Right ventricle myocardium superior (tissue), 1 donor: ENCODE measurements around the gene ZSCAN25. TPM values are rescaled to one million over a fixed set of nuclear protein-coding genes. Genes with fewer than 3 reads are reported as not detected.

Experiments
- ATAC-seq: fragments of 200-7000 bp; cut with Tn5 transposase; one replicate; pipeline ENCODE4 v1.9.1; 2020; ENCODE audit warnings: mild to moderate bottlenecking; ENCODE audit not compliant: poor library complexity
- DNase-seq: peaks from one replicate; pipeline ENCODE4 v3.0.0-alpha.2; 2020
- intact Hi-C: fragments of 100-400 bp; cut with DNase I; formaldehyde crosslinking; loops from one replicate; pipeline ENCODE4 v1.11.2; 2022
- total RNA-seq: library from RNA; stranded (reverse); fragmentation: NEBNext Ultra II Directional; extraction: Animal tissue kit (Norgen Biotek cat#: 25700); gene quantifications from one replicate; pipeline ENCODE4 v1.2.1, GENCODE V29; 2021
- donor health status: DM: no; HTN: yes; CAD: no; lungs with severe emphysema.

The ZSCAN25 gene
- total RNA-seq, 1 donor from 2014 or later: 6.9 TPM

DNA sequence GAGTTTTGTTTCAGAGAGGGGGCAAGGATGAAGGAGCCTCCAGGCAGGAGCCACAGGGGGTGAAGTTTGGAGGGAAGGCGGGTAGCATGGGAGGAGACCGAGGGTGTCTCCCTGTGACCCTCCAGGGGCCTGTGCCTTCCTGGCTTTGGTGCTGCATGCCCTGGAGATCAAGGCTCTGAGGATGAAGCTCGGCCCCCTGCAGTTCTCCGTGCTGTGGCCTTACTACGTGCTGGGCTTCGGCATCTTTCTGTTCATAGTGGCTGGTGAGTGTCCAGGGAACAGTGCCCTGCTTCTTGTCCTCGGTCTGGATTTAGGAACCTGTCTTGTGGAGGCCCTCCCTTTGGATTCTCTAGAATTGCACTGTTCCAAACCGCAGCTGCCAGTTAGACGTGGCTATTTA is 9.2 kb upstream of the ZSCAN25 start:
- intact Hi-C loops: no loop called here
- ATAC-seq (no peak), DNase-seq (no peak)

- DNase-seq: no peak
- ATAC-seq: no peak
- intact Hi-C loops: no loop called here
Measured at GRCh38 chr7:99614495-99614894, 2.3 kb upstream of the ZSCAN25 start.

DNA sequence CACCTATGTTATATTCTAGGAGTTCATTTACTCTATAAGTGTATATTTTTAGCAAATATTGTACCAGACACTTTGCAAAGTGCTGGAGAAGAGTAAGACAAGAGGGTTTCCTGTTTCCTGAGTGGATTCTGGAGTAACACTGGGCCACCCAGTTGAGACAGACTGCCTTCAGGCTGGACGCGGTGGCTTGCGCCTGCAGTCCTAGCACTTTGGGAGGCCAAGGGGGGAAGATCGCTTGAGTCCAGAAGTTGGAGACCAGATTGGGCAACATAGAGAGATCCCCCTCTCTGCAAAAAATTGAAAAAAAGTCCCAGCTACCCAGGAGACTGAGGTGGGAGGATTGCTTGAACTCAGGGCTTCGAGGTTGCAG is 772 bp upstream of the ZSCAN25 start:
- DNase-seq (no peak), ATAC-seq (no peak)
- intact Hi-C loops: no loop called here

- no peak for DNase-seq
- intact Hi-C loops: no loop called here
- ATAC-seq: no peak
Measured at GRCh38 chr7:99617192-99617781, 541 bp downstream of the ZSCAN25 start.

GRCh38 chr7:99618726-99619125 is 2.0 kb downstream of the ZSCAN25 start:
- intact Hi-C loops: no loop called here
- ATAC-seq (no peak), DNase-seq (no peak)

DNA sequence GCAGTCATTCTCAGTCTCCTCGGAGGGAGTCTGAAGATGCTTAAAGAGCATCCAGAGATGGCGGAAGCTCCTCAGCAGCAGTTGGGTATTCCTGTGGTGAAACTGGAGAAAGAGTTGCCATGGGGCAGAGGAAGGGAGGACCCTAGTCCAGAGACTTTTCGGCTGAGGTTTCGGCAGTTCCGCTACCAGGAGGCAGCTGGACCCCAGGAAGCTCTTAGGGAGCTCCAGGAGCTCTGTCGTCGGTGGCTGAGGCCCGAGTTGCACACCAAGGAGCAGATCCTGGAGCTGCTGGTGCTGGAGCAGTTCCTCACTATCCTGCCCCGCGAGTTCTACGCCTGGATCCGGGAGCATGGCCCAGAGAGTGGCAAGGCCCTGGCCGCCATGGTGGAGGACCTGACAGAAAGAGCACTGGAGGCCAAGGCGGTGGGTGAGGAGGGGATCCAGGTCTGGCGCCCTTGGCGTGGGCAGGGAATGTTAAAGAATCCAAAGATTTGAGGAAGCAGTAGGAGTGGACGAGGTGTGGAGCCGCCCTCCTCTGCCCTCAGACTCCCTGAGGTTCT is 2.9 kb downstream of the ZSCAN25 start:
- no peak for ATAC-seq
- intact Hi-C loops: no loop called here
- no peak for DNase-seq

- ATAC-seq (no peak), DNase-seq (no peak)
- intact Hi-C loops: no loop called here
Measured at GRCh38 chr7:99621271-99621670, 4.5 kb downstream of the ZSCAN25 start.

GRCh38 chr7:99622596-99622995 is 5.8 kb downstream of the ZSCAN25 start:
- DNase-seq (no peak), ATAC-seq (no peak)
- intact Hi-C loops: no loop called here

DNA sequence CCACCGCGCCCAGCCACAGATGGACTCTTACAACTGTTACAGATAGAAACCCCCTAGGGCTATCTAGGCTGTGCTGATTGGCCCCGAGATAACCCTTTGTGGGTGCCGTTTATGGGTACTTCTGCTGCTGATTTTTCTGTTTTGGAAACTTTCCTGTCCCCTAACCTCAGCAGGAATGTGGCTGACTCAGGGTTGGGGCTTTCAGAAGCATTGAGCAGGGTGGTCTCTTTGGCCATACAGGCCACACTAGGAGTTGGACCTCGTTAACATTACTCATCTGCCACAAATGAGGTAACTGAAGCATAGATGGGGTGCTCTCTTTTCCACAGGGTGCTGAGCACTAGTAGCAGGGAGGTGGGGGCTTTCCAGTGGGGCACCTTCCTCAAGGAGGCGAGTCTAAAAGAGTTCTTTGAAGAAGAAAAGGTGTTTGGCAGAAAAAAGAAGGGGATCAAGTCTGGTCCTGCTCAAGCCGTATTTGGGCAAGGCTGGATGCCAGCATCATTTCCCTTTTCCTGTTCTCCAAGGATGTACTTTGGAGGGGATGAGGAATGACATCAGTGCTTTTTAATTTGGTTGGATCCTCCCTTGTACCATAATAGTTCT is 6.4 kb downstream of the ZSCAN25 start:
- ATAC-seq: no peak
- DNase-seq: no peak
- intact Hi-C loops: no loop called here

- intact Hi-C loops: no loop called here
- no peak for ATAC-seq
- no peak for DNase-seq
Measured at GRCh38 chr7:99623702-99624447, 7.1 kb downstream of the ZSCAN25 start.

- intact Hi-C loops: no loop called here
- no peak for DNase-seq
- no peak for ATAC-seq
Measured at GRCh38 chr7:99624484-99624883, 7.7 kb downstream of the ZSCAN25 start.

DNA sequence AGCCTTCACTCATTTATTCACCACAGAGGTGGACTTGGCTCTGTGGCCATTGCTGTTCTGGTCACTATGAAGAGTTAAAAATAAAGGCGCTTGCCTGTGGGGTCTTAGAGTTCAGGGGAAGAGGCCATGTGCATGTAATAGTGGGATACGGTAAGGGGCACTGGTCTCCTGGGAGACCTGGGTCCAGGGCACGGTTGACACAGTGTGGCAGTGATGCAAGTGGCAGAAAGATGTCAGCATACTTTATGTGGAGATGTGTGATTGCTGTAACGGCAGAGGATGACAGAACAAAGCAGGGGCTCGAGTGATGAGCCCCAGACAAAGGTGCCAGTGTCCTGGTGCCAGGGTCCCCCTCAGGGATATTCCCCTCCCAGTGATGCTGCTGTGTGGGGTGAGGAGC is 8.6 kb downstream of the ZSCAN25 start:
- intact Hi-C loops: no loop called here
- no peak for ATAC-seq
- no peak for DNase-seq

DNA sequence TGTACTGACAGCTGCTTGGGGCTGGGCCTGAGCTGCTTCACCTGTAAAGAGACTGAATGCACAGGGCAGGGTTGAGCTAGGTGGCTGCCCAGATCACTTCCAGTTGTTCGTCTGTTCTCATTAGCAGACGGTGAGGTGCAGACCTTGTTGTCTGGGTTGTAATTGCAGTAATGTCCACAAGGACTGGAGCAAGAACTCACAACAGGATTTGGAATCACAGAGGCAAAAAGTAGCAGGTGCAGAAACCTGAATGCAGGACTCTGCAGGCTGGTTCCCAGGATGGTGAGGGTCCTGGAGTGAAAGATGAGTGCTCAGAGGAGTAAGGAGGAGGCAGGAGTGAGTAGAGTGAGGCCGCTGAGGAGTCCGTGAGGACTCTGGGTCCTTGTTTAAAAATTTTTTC is 9.2 kb downstream of the ZSCAN25 start:
- no peak for DNase-seq
- intact Hi-C loops: no loop called here
- ATAC-seq: no peak

DNA sequence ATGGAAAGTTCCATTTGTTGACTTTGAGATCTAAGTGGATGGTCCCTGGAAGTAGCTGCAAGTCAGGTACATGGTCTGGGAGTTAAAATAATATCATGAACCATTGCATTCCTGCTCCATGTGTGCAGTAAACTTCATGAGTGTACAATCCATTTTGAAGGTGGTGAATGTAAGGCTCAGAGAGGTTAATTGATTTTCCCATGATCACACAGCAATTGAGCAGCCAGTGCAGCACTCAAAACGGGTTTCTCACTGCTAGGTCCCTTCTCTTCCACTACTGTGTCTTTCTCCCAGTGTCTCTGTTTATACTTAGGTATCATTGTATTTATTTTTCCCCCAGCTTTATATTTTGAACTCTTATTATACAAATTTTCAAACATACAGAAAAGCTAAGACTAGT is 9.9 kb downstream of the ZSCAN25 start:
- DNase-seq (no peak), ATAC-seq (no peak)
- intact Hi-C loops: no loop called here

GRCh38 chr7:99627513-99627912 is 10.8 kb downstream of the ZSCAN25 start:
- intact Hi-C loops: no loop called here
- no peak for DNase-seq
- no peak for ATAC-seq

GRCh38 chr7:99628471-99629465 is 12.0 kb downstream of the ZSCAN25 start:
- DNase-seq (no peak), ATAC-seq (no peak)
- intact Hi-C loops: no loop called here

- intact Hi-C loops: no loop called here
- ATAC-seq (no peak), DNase-seq (no peak)
Measured at GRCh38 chr7:99629643-99630042, 12.9 kb downstream of the ZSCAN25 start.

DNA sequence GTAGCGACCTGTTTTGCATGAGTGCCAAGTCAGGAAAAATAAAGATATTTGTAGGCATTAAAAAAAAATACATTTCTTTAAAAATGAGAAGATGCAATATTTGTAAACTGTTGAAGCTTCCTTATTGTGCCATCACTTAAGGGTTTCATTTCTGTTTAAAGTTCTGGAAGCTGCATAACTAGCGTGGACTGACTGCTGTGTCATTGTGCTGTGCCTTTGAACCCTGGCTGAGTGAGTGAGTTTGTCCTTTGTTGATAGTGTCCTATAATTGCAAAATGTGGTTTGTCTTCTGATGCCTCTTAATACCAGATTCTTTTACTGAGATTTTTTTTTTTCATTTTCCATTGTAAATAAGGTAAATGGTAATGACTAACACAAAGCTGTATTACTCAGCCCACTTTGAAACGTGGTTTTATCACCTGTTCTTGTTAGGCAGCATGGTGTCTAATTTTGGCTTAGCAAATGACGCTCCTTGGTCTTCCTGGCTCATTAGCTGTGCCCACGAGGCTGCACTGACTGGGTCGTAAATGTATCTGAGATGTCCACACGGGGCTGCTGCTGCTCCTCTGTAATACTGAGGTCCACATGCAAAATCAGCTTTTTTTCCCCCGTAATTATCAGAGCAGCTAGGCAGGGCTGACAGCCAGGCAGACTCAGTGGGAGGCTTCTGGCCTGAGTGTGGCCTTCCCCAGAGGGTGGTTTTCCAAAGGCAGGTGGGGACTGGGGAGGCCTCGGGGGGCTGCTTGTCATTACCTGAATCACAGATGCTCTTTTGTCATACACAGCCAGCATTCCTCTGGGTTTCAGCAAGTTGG is 14.8 kb downstream of the ZSCAN25 start:
- intact Hi-C loops: no loop called here
- DNase-seq (no peak), ATAC-seq (peak; percentile 84)
